Neural cell (in vitro differentiated cells): Measurements from ENCODE around the gene ADAMTS18. TPM values are rescaled to one million over a fixed set of nuclear protein-coding genes. Genes with fewer than 3 reads are reported as not detected.

Source experiments
- H2AFZ ChIP-seq: fragments of 200-600, 300-800 bp; sonication (generic), shearing (Covaris generic); 2 replicates; pipeline ENCODE4 v1.6.0; 2014; ENCODE audit warnings: low read depth, mild to moderate bottlenecking, antibody characterized with exemption, low read length, moderate library complexity
- H3F3A ChIP-seq: fragments of 200-600 bp; shearing (Covaris generic); 2 replicates; pipeline ENCODE4 v1.6.1; 2016; ENCODE audit warnings: mild to moderate bottlenecking, moderate library complexity, mixed read lengths, antibody characterized with exemption, low read length; ENCODE audit not compliant: insufficient read depth, poor library complexity, severe bottlenecking
- H3K27ac ChIP-seq: fragments of 200-600, 300-800 bp; sonication (generic), shearing (Covaris generic); 2 replicates; pipeline ENCODE4 v1.5.1; 2014; ENCODE audit warnings: mild to moderate bottlenecking, low read length, moderate library complexity
- H3K27me3 ChIP-seq: fragments of 300-800, 200-600 bp; sonication (generic), shearing (Covaris generic); 2 replicates; pipeline ENCODE4 v1.6.0; 2014; ENCODE audit warnings: mild to moderate bottlenecking, low read depth, low read length, moderate library complexity; ENCODE audit not compliant: insufficient read depth
- H3K36me3 ChIP-seq: fragments of 300-800, 200-600 bp; sonication (generic), shearing (Covaris generic); 2 replicates; pipeline ENCODE4 v1.5.1; 2014; ENCODE audit warnings: mild to moderate bottlenecking, antibody characterized with exemption, low read length, moderate library complexity; ENCODE audit not compliant: insufficient read depth
- H3K4me2 ChIP-seq: fragments of 300-800, 200-600 bp; sonication (generic), shearing (Covaris generic); 2 replicates; pipeline ENCODE4 v1.6.0; 2014; ENCODE audit warnings: mild to moderate bottlenecking, low read length
- H3K4me3 ChIP-seq: fragments of 300-800, 200-600 bp; sonication (generic), shearing (Covaris generic); 2 replicates; pipeline ENCODE4 v1.5.1; 2014; ENCODE audit warnings: mild to moderate bottlenecking, low read length, moderate library complexity
- H3K79me2 ChIP-seq: fragments of 200-600 bp; shearing (Covaris generic); replicated peaks from 2 replicates; pipeline ENCODE4 v1.6.0; 2014; ENCODE audit warnings: mild to moderate bottlenecking, low read length, moderate library complexity; ENCODE audit not compliant: insufficient read depth
- H3K9ac ChIP-seq: fragments of 300-800, 200-600 bp; sonication (generic), shearing (Covaris generic); 2 replicates; pipeline ENCODE4 v1.6.1; 2016; ENCODE audit warnings: mild to moderate bottlenecking, low read length, mixed read lengths
- H3K9me2 ChIP-seq: fragments of 200-600 bp; shearing (Covaris generic); 2 replicates; pipeline ENCODE4 v1.6.1; 2016; ENCODE audit warnings: mild to moderate bottlenecking, low read length, mixed read lengths; ENCODE audit not compliant: insufficient read depth
- H3K9me3 ChIP-seq: fragments of 200-600, 300-800 bp; sonication (generic), shearing (Covaris generic); 2 replicates; pipeline ENCODE4 v1.6.1; 2016; ENCODE audit warnings: mild to moderate bottlenecking, mixed run types, low read length, moderate library complexity, mixed read lengths
- H4K20me1 ChIP-seq: fragments of 200-600 bp; shearing (Covaris generic); 2 replicates; pipeline ENCODE4 v1.6.1; 2016; ENCODE audit warnings: mild to moderate bottlenecking, mixed run types; ENCODE audit not compliant: insufficient read depth
- CTCF ChIP-seq: fragments of 450-650 bp; IDR thresholded peaks from 2 replicates; pipeline ENCODE4 v1.5.1; 2014; ENCODE audit warnings: antibody characterized with exemption, mild to moderate bottlenecking, moderate library complexity; ENCODE audit not compliant: poor library complexity, severe bottlenecking
- EP300 ChIP-seq: fragments of 450-650 bp; conservative IDR thresholded peaks from 2 replicates; pipeline ENCODE4 v1.6.1; 2014; ENCODE audit warnings: antibody characterized with exemption, mild to moderate bottlenecking, moderate library complexity; ENCODE audit not compliant: poor library complexity, severe bottlenecking
- EZH2 ChIP-seq: fragments of 200-600, 300-800 bp; shearing (Covaris generic), sonication (generic); IDR thresholded peaks from 2 replicates; pipeline ENCODE4 v1.6.1; 2014; ENCODE audit warnings: antibody characterized with exemption, low read length, borderline replicate concordance, mild to moderate bottlenecking; ENCODE audit not compliant: insufficient read depth, poor library complexity, severe bottlenecking
- MXI1 ChIP-seq: fragments of 450-650 bp; conservative IDR thresholded peaks from 2 replicates; pipeline ENCODE4 v1.6.1; 2014; ENCODE audit warnings: antibody characterized with exemption, mild to moderate bottlenecking; ENCODE audit not compliant: poor library complexity, severe bottlenecking
- POLR2AphosphoS5 ChIP-seq: IDR thresholded peaks from 2 replicates; pipeline ENCODE4 v1.6.1; 2012
- RAD21 ChIP-seq: fragments of 450-650 bp; conservative IDR thresholded peaks from 2 replicates; pipeline ENCODE4 v1.6.1; 2014; ENCODE audit warnings: antibody characterized with exemption, mild to moderate bottlenecking, moderate library complexity
- REST ChIP-seq: IDR thresholded peaks from 2 replicates; pipeline ENCODE4 v1.6.1; 2012; ENCODE audit warnings: borderline replicate concordance
- SMC3 ChIP-seq: fragments of 450-650 bp; conservative IDR thresholded peaks from 2 replicates; pipeline ENCODE4 v1.6.1; 2014; ENCODE audit warnings: antibody characterized with exemption, mild to moderate bottlenecking, moderate library complexity; ENCODE audit not compliant: poor library complexity
- TAF1 ChIP-seq: IDR thresholded peaks from 2 replicates; pipeline ENCODE4 v1.6.1; 2012; ENCODE audit warnings: low read depth
- polyA plus RNA-seq: library from polyadenylated mRNA; depleted of rRNA; stranded (reverse); fragments of >200 nt; gene quantifications from 2 replicates; pipeline ENCODE4 v1.2.3, GENCODE V29; 2014

ADAMTS18 gene
- polyA plus RNA-seq, 1 donor from 2014 or later = 1.3 TPM

GRCh38 chr16:77404775-77405174 is 30.1 kb downstream of the ADAMTS18 start:
- H2AFZ ChIP-seq = no peak overlapping the region
- no peaks in the 10 kb centered on the region for H3K36me3 ChIP-seq
- H3K9me2 ChIP-seq = no peaks in the 10 kb centered on the region
- no peak overlapping the region for H3K4me3 ChIP-seq
- TF ChIP-seq EP300 (no peak), SMC3 (no peak), POLR2AphosphoS5 (no peak), EZH2 (no peak), TAF1 (no peak), RAD21 (no peak), REST (no peak), MXI1 (no peak), CTCF (no peak)
- H3K27ac ChIP-seq = no peak overlapping the region
- no peak overlapping the region for H3K4me2 ChIP-seq
- H3K79me2 ChIP-seq = no peaks in the 10 kb centered on the region
- H4K20me1 ChIP-seq = no peaks in the 10 kb centered on the region
- H3K9me3 ChIP-seq = no peaks in the 10 kb centered on the region
- no peaks in the 10 kb centered on the region for H3K27me3 ChIP-seq
- H3K9ac ChIP-seq = no peak overlapping the region
- H3F3A ChIP-seq = no peaks in the 10 kb centered on the region

GRCh38 chr16:77403732-77404131 is 31.1 kb downstream of the ADAMTS18 start:
- no peak for TF ChIP-seq CTCF
- no peak for TF ChIP-seq EP300
- no peak for TF ChIP-seq MXI1
- TF ChIP-seq POLR2AphosphoS5 = no peak
- no peak for TF ChIP-seq TAF1
- Histone ChIP-seq H2AFZ (no peak overlapping the region), H4K20me1 (no peaks in the 10 kb centered on the region), H3F3A (no peaks in the 10 kb centered on the region), H3K27me3 (no peaks in the 10 kb centered on the region), H3K4me2 (no peak overlapping the region), H3K36me3 (no peaks in the 10 kb centered on the region), H3K4me3 (no peak overlapping the region), H3K27ac (no peak overlapping the region), H3K9ac (no peak overlapping the region), H3K79me2 (no peaks in the 10 kb centered on the region), H3K9me2 (no peaks in the 10 kb centered on the region), H3K9me3 (no peaks in the 10 kb centered on the region)
